NCI-H446 treated with DMSO at 0.1 percent for 48 hours (cell line): ENCODE measurements around the gene PSG6.
"Not testable (repeated sequence)": the region's sequence is repeated elsewhere in the genome, so short reads cannot be mapped to it uniquely, and the experiment has no call there.

ENCODE experiments used
- DNase-seq: peaks from one replicate; lab custom pipeline; 2025; lab: John Stamatoyannopoulos, UW

Gene PSG6

DNA sequence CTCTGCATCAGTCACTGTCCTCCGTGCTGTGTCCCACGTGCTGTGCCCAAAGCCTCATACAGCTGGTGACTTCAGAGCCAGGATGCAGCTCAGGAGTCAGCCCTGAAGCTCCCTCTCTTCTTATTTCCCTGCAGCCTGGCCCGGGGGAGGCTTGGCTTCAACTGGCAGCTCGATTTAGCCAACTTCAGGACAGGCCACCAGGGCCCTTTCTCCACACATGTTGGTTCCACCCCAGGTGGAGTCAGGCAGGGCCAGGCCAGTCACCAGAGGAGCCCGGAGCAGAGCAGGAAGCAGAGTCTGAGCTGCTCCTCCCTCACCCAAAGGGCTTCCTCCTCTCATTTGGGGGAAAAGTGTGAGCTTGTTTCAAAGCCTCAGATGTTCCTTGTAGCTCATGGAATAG is 11.5 kb downstream of the PSG6 start:
- DNase-seq, result not testable (repeated sequence)

DNA sequence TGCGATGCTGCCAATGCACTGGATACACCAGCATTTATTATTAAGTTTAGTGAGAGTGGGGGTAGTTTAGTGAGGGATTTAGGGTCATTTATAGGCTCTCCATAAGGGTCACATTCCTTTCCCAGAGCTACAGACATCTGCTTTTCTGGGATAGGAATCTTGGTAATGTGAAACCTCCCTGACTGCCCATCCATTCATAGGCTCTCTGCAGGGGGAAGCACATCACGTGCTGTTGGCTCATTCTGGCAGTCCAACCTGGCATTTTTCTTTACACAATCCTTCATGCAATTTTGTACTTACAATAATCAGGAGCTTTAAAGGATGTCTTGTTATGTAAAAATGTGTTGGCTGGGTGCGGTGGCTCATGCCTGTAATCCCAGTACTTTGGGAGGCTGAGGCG is 17.1 kb downstream of the PSG6 start:
- not testable (repeated sequence) for DNase-seq

GRCh38 chr19:42899674-42900073 is 18.0 kb downstream of the PSG6 start:
- not testable (repeated sequence) for DNase-seq

DNA sequence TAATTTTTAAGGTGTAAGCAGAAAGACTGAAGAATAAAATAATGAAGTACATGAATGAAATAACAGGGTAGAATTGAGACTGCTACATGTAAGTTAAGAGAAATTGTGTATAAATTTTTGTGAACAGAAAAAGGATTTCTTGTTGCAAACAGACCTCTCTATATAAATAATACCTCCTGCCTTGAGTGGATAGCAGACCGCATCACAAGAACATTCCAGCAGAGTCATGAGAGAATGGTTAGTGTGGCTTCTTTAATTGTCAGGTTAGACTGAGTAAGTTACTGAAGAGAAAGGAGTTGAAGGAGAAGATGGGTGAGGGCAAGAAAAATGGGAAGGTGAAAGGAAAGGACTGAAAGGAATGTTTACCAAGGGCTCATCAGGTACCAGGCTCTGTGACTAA is 18.6 kb downstream of the PSG6 start:
- not testable (repeated sequence) for DNase-seq

DNA sequence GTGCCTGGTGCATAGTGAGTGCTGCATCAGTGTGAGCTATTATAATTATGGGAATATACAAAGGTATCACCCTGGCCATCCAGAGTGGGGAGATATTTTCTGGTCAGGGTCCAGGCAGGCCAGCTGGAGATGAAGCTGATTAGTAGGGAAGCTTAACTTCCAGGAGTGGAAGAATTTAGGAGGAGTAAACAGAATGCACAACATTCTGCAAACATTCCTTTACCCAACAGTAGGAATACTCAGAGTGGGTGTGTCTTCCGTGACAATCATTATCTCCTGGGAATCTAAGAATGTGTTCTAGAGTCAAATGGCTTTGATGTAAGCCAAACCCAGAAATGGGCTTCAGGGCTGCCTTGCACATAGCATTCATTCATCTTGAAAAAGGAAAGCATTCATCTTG is 19.0 kb downstream of the PSG6 start:
- DNase-seq, result not testable (repeated sequence)

DNA sequence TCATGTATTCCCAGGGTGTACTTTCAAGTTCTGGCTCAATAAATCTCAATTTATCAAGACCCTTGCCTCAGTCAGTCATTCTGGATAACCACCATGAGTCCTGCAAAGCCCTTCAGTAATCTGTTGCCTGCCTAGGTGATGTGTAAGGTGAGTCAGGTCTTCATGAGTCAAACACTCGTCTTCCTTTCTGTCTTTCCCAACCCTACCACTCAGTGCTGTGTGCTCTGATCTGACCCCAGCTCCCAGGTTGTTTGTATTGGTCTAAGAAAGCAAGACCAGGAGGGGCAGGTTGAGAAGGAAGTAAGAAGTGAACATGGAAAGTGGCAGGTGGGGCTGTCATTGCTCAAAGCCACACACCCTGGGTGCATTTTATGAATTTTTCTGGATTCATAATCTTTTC is 20.0 kb downstream of the PSG6 start:
- DNase-seq, result not testable (repeated sequence)

GRCh38 chr19:42890446-42890845 is 27.2 kb downstream of the PSG6 start:
- not testable (repeated sequence) for DNase-seq

GRCh38 chr19:42887876-42888445 is 29.7 kb downstream of the PSG6 start:
- not testable (repeated sequence) for DNase-seq

- DNase-seq, result not testable (repeated sequence)
These were observed 35.0 kb downstream of the PSG6 start for GRCh38 chr19:42882730-42883129.

GRCh38 chr19:42882010-42882409 is 35.7 kb downstream of the PSG6 start:
- not testable (repeated sequence) for DNase-seq

DNA sequence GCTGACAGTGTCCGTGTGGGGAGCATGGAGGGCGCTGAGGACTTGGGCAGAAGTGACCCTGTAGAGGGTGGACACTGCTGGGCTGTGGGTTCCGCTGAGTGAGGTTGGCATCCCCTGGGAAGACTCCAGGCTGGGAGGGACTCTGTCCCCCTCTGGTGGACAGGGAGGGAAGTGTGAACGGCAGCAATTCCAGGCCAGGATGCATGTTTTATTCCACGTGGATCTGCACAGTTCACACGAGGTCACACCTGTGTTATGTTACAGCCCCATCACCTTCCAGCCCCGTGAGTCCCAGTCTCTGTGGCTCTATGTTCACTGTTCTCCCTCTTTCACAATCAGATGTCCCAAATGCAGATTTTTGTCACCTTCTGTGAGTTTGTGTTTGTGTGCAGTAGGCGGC is 36.4 kb downstream of the PSG6 start:
- not testable (repeated sequence) for DNase-seq

DNA sequence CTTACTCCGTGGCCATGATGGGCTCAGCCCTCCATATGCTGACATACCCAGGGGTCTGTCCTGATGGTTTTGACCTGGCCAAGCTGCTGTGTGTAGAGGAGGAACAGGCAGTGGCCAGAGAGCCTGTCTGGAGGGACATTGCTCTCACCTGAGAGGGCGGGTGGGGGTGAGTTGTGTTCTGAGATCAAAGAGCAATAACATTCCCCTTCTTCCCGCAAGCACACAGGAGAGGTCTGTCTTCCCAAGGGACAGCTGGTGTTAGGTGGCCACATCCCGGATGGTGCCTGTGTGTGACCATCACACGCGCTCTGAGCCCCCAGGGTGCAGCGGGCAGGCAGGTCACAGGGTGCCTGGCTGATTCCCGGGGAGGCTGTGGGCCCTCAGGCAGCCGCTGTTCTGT is 37.1 kb downstream of the PSG6 start:
- not testable (repeated sequence) for DNase-seq

- DNase-seq, result no peak
These were observed 38.1 kb downstream of the PSG6 start, which contains the start of gene PSG1 for GRCh38 chr19:42879613-42880012. TSS of gene PSG1 (minus strand) at chr19:42879713. CDS start at chr19:42879581, 132 bp downstream.

- not testable (repeated sequence) for DNase-seq
These were observed 41.1 kb downstream of the PSG6 start for GRCh38 chr19:42876596-42876995.

- not testable (repeated sequence) for DNase-seq
These were observed 41.8 kb downstream of the PSG6 start for GRCh38 chr19:42875881-42876280.

GRCh38 chr19:42874901-42875813 is 42.5 kb downstream of the PSG6 start:
- DNase-seq, result not testable (repeated sequence)

- not testable (repeated sequence) for DNase-seq
These were observed 43.6 kb downstream of the PSG6 start for GRCh38 chr19:42874136-42874535.

DNA sequence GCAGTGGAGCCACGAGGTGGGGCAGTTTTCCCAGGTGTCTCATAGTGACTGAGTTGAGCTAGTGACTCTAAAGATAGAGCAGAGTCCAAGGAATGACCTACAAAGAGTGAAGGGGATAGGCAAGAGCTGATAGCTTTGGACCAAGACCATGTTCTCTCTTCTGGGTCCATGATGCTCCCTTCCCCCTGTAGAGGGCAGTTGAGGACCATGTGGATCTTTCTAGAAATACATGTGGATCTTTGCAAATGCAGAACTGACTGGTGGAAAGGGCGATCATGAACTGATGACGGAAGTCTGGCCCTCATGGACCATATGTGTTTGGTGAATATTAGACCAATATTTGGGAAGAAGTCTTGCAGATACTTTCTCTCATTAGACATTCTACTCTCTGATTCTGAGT is 45.1 kb downstream of the PSG6 start:
- no peak for DNase-seq

DNA sequence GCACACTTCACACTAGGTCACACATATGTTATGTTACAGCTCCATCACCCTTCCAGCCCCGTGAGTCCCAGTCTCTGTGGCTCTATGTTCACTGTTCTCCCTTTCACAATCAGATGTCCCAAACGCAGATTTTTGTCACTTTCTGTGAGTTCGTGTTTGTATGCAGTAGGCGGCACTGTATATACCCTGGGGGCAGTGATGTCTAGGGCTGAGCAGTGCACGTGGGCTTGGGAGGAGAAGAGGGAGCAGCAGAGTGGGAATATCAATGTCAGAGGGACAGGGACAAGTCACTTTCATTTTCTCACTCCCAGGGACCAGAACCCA is 60.2 kb downstream of the PSG6 start:
- DNase-seq, result no peak

DNA sequence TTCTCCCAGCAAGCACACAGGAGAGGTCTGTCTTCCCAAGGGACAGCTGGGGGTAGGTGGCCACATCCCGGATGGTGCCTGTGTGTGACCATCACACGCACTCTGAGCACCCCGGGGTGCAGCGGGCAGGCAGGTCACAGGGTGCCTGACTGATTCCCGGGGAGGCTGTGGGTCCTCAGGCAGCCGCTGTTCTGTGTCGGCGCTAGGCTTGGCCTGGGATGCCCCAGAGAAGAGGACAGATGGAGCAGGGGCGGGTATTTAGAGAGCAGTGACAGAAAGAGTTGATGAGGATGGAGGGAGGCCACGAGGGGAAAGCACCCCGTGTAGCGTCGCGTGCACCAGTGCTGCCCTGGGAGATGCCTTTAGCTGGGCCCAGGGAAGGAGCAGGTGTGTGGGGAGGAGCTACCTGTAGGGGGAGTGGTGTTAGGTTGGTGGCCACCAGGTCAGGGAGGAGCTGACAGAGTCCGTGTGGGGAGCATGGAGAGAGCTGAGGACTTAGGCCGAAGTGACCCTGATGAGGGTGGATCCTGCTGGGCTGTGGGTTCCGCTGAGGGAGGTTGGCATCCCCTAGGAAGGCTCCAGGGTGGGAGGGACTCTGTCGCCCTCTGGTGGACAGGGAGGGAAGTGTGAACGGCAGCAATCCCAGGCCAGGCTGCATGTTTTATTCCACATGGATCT is 60.7 kb downstream of the PSG6 start:
- not testable (repeated sequence) for DNase-seq

DNA sequence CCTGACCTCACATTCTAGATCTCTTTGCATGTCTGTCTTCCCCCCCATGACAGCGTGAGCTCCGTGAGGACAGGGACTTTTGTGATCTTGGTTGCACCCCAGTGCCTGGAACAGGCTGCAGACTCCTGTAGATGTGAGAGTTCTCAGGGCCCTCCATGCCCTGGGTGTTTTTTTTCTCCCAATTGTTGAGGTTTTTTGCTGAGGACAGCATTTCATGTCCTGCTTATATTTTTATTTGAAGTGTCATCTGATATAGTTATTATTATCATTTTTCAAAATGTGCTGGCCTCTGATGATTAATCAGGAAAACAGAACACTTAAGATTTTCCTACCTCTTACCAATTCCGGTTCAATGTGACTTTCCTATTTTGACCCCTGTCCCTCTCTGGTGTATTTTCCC is 62.9 kb downstream of the PSG6 start:
- DNase-seq, result not testable (repeated sequence)

- DNase-seq, result not testable (repeated sequence)
These were observed 64.5 kb downstream of the PSG6 start for GRCh38 chr19:42853231-42853630.

GRCh38 chr19:42852821-42853220 is 64.9 kb downstream of the PSG6 start:
- not testable (repeated sequence) for DNase-seq
